Hypothalamus (tissue), 51 donors: ENCODE data around the gene FAM181B.
"Not testable (repeated sequence)": the region's sequence is repeated elsewhere in the genome, so short reads cannot be mapped to it uniquely, and the experiment has no call there.

Experiments used
- DNase-seq, 51 donors: peaks; one replicate each; lab custom pipeline; 2025; lab: John Stamatoyannopoulos, UW

The FAM181B gene

GRCh38 chr11:82689347-82689746 lies 44.3 kb downstream of the FAM181B start:
- not testable (repeated sequence) for DNase-seq

DNA sequence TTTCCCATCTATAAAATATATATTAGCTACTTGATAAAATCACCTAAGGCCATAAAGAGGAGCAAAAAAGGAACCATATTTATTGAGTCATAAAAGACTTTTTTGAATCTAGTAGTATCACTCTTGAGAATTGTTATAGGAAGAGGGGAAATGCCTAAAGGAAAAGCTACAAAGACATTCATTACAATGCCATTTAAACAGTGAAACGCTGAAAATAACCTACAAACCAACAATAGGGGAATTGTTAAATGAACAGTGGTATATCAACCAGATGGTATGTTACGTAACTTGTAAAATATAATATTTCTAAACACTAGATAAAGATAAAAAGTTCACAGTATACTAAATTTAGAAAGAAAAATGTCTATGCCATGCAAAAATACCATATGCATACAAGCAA lies 47.5 kb downstream of the FAM181B start:
- DNase-seq, result no peak

DNA sequence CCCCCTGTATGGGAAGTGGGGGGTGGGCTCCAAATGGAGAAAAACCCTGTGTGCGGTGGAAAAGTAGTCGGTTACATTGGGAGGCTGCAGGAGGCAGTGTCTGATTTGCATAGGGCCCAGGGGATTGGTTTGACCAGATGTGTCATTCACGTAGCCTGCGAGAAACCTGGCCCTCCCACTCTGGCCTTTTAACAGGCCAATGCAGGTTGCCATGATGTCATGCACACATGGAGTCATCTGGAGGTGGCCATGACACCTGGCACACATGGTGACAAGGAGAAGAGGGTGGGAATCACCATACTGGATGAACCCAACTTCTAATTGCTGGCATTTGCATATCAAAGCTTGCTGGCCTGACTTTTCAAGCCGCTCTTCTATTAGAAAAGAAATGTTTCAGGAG lies 50.6 kb downstream of the FAM181B start:
- no peak for DNase-seq

DNA sequence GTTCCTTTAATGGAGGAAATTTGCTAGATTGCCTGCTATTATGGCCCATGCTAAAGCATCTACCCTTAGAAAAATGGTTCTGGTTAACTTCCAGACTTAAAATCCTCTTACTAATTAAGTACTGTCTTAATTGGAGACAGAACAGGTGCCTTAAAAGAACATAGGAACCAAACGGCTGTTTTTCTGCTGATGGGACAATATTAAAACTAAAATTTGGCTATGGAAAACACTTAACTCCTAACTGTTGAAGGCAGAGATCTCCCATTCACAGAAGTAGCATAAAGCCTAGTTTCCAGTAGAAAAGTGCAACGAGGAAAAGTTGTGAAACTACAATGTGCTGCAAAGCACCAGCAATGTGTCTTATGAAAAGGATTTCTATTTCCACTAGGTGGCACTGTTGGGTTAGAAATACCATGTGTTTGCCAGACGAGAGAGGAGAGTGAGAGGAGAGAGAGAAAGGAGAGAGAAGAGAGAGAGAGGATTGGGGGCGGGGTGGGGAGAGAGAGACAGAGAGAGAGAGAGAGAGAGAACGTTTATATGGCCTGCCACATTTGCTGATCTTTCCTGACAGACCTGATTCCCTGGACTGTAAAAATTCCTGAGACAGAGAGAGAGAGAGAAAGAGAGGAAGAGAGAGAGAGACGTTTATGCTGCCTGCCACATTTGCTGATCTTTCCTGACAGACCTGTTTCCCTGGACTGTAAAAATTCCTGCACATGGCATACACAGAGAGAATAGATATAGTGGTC lies 51.5 kb downstream of the FAM181B start:
- peak in 9 of 51 donors; percentile 5 to 59 (median 7) for DNase-seq

DNA sequence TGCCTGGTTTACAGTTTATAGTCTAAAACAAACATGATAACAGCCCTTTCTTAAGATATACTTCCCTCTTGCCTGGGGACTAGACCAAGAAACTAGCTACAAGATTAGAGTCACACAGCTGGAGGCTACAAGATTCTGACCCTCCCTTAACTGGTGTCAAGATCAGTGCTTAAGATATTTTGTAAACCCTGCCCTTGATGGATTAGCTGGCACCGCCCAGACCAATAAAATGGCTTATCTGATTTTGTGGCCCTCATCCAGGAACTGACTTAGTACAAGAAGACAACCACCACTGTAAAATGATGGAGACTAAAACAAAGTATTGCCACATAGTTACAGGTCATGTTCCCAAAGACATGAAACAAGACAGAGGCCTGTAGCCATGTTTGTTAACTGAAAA lies 53.4 kb downstream of the FAM181B start:
- no peak for DNase-seq
